ENCODE measurements around the gene KCNE5. TPM values are rescaled to one million over a fixed set of nuclear protein-coding genes. Genes with fewer than 3 reads are reported as not detected.

KCNE5 gene
- total RNA-seq, 1 experiment from 2014 or later = 2.2 TPM

DNA sequence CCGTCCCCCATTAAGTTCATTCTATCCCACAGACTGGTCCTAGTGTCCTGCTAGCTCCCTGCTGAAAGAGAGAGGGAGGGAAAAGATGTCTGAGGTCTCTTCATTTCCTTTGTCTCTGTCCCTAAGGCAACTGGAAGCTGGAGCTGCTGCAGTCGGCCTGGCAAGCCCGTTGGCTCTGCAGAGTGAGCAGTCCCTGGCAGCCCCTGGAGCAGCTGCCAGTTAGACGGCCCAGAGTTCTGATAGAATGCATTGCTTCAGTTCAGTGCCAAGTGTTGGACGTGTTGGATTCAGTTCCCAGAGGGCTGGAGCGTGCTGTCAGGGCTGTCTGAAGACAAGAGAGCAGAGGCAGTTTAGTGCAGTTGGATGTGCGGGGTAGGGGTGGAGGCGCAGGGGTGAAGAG, 975 bp downstream of the KCNE5 start:
- ChIA-PET CTCF (interaction anchor here (0.9 to 2.5 kb wide), 9 partner anchors 11 to 924 kb away, joined by 3 to 29 read pairs (median 4); no protein-coding TSS in a partner anchor), POLR2A (no interaction called here)
- ATAC-seq = no peak
- Mint-ChIP-seq H3K9me3 (peaks cover 5% of the 10 kb centered on the region), H3K4me1 (peaks cover 7% of the 10 kb centered on the region), H3K36me3 (peaks cover 6% of the 10 kb centered on the region; the same call in 1 of the 2 replicates), H3K27me3 (ENCODE audit: low read depth) (peaks cover 18% of the 10 kb centered on the region), H3K27ac (no peak overlapping the region), H3K4me3 (peak overlapping the region; percentile 42)
- TF ChIP-seq, protein P1, sequence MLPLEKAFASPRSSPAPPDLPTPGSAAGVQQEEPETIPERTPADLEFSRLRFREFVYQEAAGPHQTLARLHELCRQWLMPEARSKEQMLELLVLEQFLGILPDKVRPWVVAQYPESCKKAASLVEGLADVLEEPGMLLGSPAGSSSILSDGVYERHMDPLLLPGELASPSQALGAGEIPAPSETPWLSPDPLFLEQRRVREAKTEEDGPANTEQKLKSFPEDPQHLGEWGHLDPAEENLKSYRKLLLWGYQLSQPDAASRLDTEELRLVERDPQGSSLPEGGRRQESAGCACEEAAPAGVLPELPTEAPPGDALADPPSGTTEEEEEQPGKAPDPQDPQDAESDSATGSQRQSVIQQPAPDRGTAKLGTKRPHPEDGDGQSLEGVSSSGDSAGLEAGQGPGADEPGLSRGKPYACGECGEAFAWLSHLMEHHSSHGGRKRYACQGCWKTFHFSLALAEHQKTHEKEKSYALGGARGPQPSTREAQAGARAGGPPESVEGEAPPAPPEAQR (CRISPR knock-in tag; IDR thresholded peaks at IDR 0.05) = no peak
- TF ChIP-seq, protein P2, sequence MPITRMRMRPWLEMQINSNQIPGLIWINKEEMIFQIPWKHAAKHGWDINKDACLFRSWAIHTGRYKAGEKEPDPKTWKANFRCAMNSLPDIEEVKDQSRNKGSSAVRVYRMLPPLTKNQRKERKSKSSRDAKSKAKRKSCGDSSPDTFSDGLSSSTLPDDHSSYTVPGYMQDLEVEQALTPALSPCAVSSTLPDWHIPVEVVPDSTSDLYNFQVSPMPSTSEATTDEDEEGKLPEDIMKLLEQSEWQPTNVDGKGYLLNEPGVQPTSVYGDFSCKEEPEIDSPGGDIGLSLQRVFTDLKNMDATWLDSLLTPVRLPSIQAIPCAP (CRISPR knock-in tag; IDR thresholded peaks at IDR 0.05) = no peak
- TF ChIP-seq, protein P3, sequence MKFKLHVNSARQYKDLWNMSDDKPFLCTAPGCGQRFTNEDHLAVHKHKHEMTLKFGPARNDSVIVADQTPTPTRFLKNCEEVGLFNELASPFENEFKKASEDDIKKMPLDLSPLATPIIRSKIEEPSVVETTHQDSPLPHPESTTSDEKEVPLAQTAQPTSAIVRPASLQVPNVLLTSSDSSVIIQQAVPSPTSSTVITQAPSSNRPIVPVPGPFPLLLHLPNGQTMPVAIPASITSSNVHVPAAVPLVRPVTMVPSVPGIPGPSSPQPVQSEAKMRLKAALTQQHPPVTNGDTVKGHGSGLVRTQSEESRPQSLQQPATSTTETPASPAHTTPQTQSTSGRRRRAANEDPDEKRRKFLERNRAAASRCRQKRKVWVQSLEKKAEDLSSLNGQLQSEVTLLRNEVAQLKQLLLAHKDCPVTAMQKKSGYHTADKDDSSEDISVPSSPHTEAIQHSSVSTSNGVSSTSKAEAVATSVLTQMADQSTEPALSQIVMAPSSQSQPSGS (CRISPR knock-in tag; IDR thresholded peaks at IDR 0.05; ENCODE audit: borderline replicate concordance, low read depth) = no peak
- no peak for TF ChIP-seq TEAD1 (CRISPR knock-in tag; IDR thresholded peaks at IDR 0.05)
- TF ChIP-seq, protein P4, sequence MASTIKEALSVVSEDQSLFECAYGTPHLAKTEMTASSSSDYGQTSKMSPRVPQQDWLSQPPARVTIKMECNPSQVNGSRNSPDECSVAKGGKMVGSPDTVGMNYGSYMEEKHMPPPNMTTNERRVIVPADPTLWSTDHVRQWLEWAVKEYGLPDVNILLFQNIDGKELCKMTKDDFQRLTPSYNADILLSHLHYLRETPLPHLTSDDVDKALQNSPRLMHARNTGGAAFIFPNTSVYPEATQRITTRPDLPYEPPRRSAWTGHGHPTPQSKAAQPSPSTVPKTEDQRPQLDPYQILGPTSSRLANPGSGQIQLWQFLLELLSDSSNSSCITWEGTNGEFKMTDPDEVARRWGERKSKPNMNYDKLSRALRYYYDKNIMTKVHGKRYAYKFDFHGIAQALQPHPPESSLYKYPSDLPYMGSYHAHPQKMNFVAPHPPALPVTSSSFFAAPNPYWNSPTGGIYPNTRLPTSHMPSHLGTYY (CRISPR knock-in tag; IDR thresholded peaks at IDR 0.05) = no peak
- no peak for TF ChIP-seq RELA (CRISPR knock-in tag; IDR thresholded peaks at IDR 0.05; ENCODE audit: borderline replicate concordance)
- TF ChIP-seq, protein P5, sequence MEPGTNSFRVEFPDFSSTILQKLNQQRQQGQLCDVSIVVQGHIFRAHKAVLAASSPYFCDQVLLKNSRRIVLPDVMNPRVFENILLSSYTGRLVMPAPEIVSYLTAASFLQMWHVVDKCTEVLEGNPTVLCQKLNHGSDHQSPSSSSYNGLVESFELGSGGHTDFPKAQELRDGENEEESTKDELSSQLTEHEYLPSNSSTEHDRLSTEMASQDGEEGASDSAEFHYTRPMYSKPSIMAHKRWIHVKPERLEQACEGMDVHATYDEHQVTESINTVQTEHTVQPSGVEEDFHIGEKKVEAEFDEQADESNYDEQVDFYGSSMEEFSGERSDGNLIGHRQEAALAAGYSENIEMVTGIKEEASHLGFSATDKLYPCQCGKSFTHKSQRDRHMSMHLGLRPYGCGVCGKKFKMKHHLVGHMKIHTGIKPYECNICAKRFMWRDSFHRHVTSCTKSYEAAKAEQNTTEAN (CRISPR knock-in tag; IDR thresholded peaks at IDR 0.05) = no peak
- TF ChIP-seq CREB1 (CRISPR knock-in tag; IDR thresholded peaks at IDR 0.05) = no peak
- TF ChIP-seq ZNF396 (CRISPR knock-in tag; IDR thresholded peaks at IDR 0.05; ENCODE audit: borderline replicate concordance) = no peak
- TF ChIP-seq, protein P6, sequence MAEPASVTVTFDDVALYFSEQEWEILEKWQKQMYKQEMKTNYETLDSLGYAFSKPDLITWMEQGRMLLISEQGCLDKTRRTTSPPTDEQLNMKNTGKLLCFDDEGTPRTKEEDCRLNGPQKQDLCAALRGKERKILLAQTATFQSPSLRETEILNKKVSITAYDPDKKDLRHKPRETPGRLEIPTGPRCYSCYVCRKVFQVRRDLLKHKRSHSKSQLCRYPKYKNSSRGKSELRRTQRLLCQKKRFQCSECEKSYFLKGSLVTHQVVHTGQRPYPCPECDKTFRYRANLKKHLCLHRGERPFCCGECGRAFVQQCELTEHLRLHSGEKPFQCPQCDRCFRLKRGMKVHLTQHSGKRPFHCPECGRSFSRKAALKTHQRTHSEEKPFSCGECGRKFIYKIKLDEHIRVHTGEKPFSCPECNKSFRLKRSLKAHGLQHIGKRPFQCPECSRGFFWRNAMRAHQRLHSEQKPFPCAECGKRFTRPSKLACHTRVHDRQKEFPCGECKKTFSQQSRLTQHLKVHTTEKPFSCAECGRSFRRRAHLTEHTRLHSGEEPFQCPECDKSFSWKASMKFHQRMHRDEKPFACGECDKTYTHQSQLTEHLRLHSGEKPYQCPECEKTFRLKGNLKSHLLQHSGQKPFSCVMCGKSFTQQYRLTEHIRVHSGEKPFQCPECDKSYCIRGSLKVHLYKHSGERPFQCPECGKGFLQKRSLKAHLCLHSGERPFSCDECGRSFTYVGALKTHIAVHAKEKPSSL (CRISPR knock-in tag; conservative IDR thresholded peaks at IDR 0.05) = no peak
- TF ChIP-seq, protein P7, sequence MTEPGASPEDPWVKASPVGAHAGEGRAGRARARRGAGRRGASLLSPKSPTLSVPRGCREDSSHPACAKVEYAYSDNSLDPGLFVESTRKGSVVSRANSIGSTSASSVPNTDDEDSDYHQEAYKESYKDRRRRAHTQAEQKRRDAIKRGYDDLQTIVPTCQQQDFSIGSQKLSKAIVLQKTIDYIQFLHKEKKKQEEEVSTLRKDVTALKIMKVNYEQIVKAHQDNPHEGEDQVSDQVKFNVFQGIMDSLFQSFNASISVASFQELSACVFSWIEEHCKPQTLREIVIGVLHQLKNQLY (CRISPR knock-in tag; IDR thresholded peaks at IDR 0.05) = no peak
- no peak for TF ChIP-seq FOXP1 (CRISPR knock-in tag; IDR thresholded peaks at IDR 0.05; ENCODE audit: borderline replicate concordance)
- TF ChIP-seq MYBL2 (CRISPR knock-in tag; IDR thresholded peaks at IDR 0.05) = no peak
- TF ChIP-seq ZNF317 (CRISPR knock-in tag; IDR thresholded peaks at IDR 0.05; ENCODE audit: borderline replicate concordance, low read depth) = no peak
- no peak for TF ChIP-seq RORB (CRISPR knock-in tag; IDR thresholded peaks at IDR 0.05)
- no peak for TF ChIP-seq ZNF219 (CRISPR knock-in tag; IDR thresholded peaks at IDR 0.05; ENCODE audit: borderline replicate concordance)
- no peak for TF ChIP-seq ESRRA (CRISPR knock-in tag; IDR thresholded peaks at IDR 0.05; ENCODE audit: borderline replicate concordance)
- TF ChIP-seq, protein P8, sequence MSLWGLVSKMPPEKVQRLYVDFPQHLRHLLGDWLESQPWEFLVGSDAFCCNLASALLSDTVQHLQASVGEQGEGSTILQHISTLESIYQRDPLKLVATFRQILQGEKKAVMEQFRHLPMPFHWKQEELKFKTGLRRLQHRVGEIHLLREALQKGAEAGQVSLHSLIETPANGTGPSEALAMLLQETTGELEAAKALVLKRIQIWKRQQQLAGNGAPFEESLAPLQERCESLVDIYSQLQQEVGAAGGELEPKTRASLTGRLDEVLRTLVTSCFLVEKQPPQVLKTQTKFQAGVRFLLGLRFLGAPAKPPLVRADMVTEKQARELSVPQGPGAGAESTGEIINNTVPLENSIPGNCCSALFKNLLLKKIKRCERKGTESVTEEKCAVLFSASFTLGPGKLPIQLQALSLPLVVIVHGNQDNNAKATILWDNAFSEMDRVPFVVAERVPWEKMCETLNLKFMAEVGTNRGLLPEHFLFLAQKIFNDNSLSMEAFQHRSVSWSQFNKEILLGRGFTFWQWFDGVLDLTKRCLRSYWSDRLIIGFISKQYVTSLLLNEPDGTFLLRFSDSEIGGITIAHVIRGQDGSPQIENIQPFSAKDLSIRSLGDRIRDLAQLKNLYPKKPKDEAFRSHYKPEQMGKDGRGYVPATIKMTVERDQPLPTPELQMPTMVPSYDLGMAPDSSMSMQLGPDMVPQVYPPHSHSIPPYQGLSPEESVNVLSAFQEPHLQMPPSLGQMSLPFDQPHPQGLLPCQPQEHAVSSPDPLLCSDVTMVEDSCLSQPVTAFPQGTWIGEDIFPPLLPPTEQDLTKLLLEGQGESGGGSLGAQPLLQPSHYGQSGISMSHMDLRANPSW (CRISPR knock-in tag; conservative IDR thresholded peaks at IDR 0.05; ENCODE audit: low read depth) = no peak
- TF ChIP-seq ZNF416 (CRISPR knock-in tag; IDR thresholded peaks at IDR 0.05) = no peak
- DNase-seq (ENCODE audit: low spot score) = no peak
